Gastrocnemius medialis (tissue), 4 donors: Measurements from ENCODE around the gene RAD54L. TPM values are rescaled to one million over a fixed set of nuclear protein-coding genes. Genes with fewer than 3 reads are reported as not detected.
"Not testable (repeated sequence)": the region's sequence is repeated elsewhere in the genome, so short reads cannot be mapped to it uniquely, and the experiment has no call there.

Source experiments
- ATAC-seq, 2 donors: fragments of 150-250 bp; one replicate each; pipeline ENCODE4 v1.9.1; 2016
- DNase-seq, 2 donors: peaks; one replicate each; pipeline ENCODE4 v3.0.0-alpha.2; 2019
- H3K27ac ChIP-seq, 4 donors: fragments of 200-600 bp; sonication (generic); 1 replicate in 1 of 4; 2 replicates in 3 of 4; pipeline ENCODE4 v1.5.1; 2016 to 2018; ENCODE audit warnings: mild to moderate bottlenecking in 2 of 4, moderate library complexity in 1 of 4
- H3K27me3 ChIP-seq, 3 donors: fragments of 200-600 bp; sonication (generic) in 2 of 3; 1 replicate in 1 of 3; 2 replicates in 2 of 3; pipeline versions ENCODE4 v1.5.1 to v1.6.0; 2016 to 2019; ENCODE audit warnings: mild to moderate bottlenecking in 1 of 3, moderate library complexity in 1 of 3
- H3K36me3 ChIP-seq, 2 donors: fragments of 200-600 bp; sonication (generic) in 1 of 2; one replicate each; pipeline ENCODE4 v1.5.1; 2017 to 2018
- H3K4me1 ChIP-seq, 2 donors: fragments of 200-600 bp; sonication (generic) in 1 of 2; one replicate each; pipeline ENCODE4 v1.5.1; 2016 to 2017; ENCODE audit warnings: mild to moderate bottlenecking in 2 of 2
- H3K4me3 ChIP-seq, 4 donors: fragments of 200-600 bp; sonication (generic) in 3 of 4; 1 replicate in 1 of 4; 2 replicates in 3 of 4; pipeline ENCODE4 v1.5.1; 2016 to 2019; ENCODE audit warnings: mild to moderate bottlenecking in 2 of 4
- H3K9me3 ChIP-seq, 3 donors: fragments of 200-600 bp; sonication (generic) in 2 of 3; 1 replicate in 1 of 3; 2 replicates in 2 of 3; pipeline ENCODE4 v1.5.1; 2016 to 2019
- CTCF ChIP-seq, 5 experiments: fragments of 450-650 bp in 3 of 5; fragments of 200-600 bp in 2 of 5; sonication (generic) in 2 of 5; IDR thresholded peaks in 4 of 5; conservative IDR thresholded peaks in 1 of 5; 1 replicate in 4 of 5; 2 replicates in 1 of 5; pipeline ENCODE4 v1.5.1; 2016 to 2019; ENCODE audit warnings: antibody characterized with exemption in 5 of 5, mild to moderate bottlenecking in 3 of 5, moderate library complexity in 3 of 5
- POLR2A ChIP-seq, 2 donors: fragments of 450-650 bp; IDR thresholded peaks; one replicate each; pipeline ENCODE4 v1.6.1; 2017; ENCODE audit warnings: antibody characterized with exemption in 2 of 2, mild to moderate bottlenecking in 2 of 2, moderate library complexity in 2 of 2
- in situ Hi-C, 4 donors: fragments of 200-750 bp; cut with MboI; loops; one replicate each; pipeline versions ENCODE4 v1.15.0 to v1.8.0; 2017; ENCODE audit warnings: low sequenced_read_pairs in 4 of 4
- intact Hi-C: fragments of 100-400 bp; cut with DNase I; formaldehyde crosslinking; loops from one replicate; pipeline ENCODE4 v1.15.1; 2023; ENCODE audit warnings: low total_unique reads
- total RNA-seq, 4 donors: library from RNA; depleted of rRNA; stranded (reverse); fragments of >200 nt; gene quantifications; one replicate each; pipeline versions ENCODE4 v1.1.0 to v1.2.3, GENCODE V29; 2016

RAD54L gene
- total RNA-seq, 4 donors from 2014 or later = 1.1 TPM; not detected in 3

GRCh38 chr1:46220808-46221207, 26.8 kb upstream of the RAD54L start:
- no peaks in the 10 kb centered on the region for H3K4me1 ChIP-seq
- no peak overlapping the region for H3K4me3 ChIP-seq
- TF ChIP-seq POLR2A (IDR thresholded peaks at IDR 0.05) = no peak
- TF ChIP-seq CTCF (IDR thresholded peaks at IDR 0.05 in 4 of 5, conservative IDR thresholded peaks at IDR 0.05 in 1 of 5) = no peak
- H3K9me3 ChIP-seq = no peaks in the 10 kb centered on the region
- H3K27me3 ChIP-seq = no peaks in the 10 kb centered on the region
- in situ Hi-C loops (loop anchor here in 1 of 4 donors (10.0 kb wide), 1 partner anchor 186 kb away; no protein-coding TSS in a partner anchor), intact Hi-C loops (no loop called here)
- H3K27ac ChIP-seq = no peak overlapping the region
- DNase-seq (no peak), ATAC-seq (no peak)
- no peaks in the 10 kb centered on the region for H3K36me3 ChIP-seq

GRCh38 chr1:46221749-46222148, 25.8 kb upstream of the RAD54L start:
- no peaks in the 10 kb centered on the region for H3K36me3 ChIP-seq
- no peaks in the 10 kb centered on the region for H3K4me1 ChIP-seq
- DNase-seq = no peak
- H3K4me3 ChIP-seq = no peak overlapping the region
- no peaks in the 10 kb centered on the region for H3K27me3 ChIP-seq
- no peak overlapping the region for H3K27ac ChIP-seq
- intact Hi-C loops = no loop called here
- TF ChIP-seq CTCF (IDR thresholded peaks at IDR 0.05 in 4 of 5, conservative IDR thresholded peaks at IDR 0.05 in 1 of 5) (no peak), POLR2A (IDR thresholded peaks at IDR 0.05) (no peak)
- H3K9me3 ChIP-seq = no peaks in the 10 kb centered on the region
- in situ Hi-C loops = loop anchor here in 1 of 4 donors (10.0 kb wide), 1 partner anchor 187 kb away; no protein-coding TSS in a partner anchor
- ATAC-seq = no peak

- H3K27me3 ChIP-seq, H3K36me3 ChIP-seq, DNase-seq, H3K9me3 ChIP-seq, H3K4me1 ChIP-seq, H3K27ac ChIP-seq, ATAC-seq, H3K4me3 ChIP-seq: not testable (repeated sequence)
- intact Hi-C loops = loop anchor here (1.0 kb wide), 1 partner anchor 186 kb away; no protein-coding TSS in a partner anchor
- in situ Hi-C loops = loop anchor here in 1 of 4 donors (10.0 kb wide), 1 partner anchor 188 kb away; no protein-coding TSS in a partner anchor
These were observed 24.5 kb upstream of the RAD54L start for GRCh38 chr1:46223055-46223454.

- DNase-seq (peak; percentile 40 to 63), ATAC-seq (peak; percentile 95 to 97)
- no peak for TF ChIP-seq POLR2A (IDR thresholded peaks at IDR 0.05)
- peak; percentile 82 to 95 (median 85) for TF ChIP-seq CTCF (IDR thresholded peaks at IDR 0.05 in 4 of 5, conservative IDR thresholded peaks at IDR 0.05 in 1 of 5)
- in situ Hi-C loops (loop anchor here in 1 of 4 donors (10.0 kb wide), 1 partner anchor 189 kb away; no protein-coding TSS in a partner anchor), intact Hi-C loops (loop anchor here (1.0 kb wide), 1 partner anchor 186 kb away; no protein-coding TSS in a partner anchor)
- no peaks in the 10 kb centered on the region for H3K36me3 ChIP-seq
- H3K27ac ChIP-seq = no peak overlapping the region
- no peaks in the 10 kb centered on the region for H3K4me1 ChIP-seq
- no peaks in the 10 kb centered on the region for H3K9me3 ChIP-seq
- no peaks in the 10 kb centered on the region for H3K27me3 ChIP-seq
- no peak overlapping the region for H3K4me3 ChIP-seq
These were observed 24.1 kb upstream of the RAD54L start for GRCh38 chr1:46223472-46223943.

GRCh38 chr1:46224966-46225365, 22.6 kb upstream of the RAD54L start:
- intact Hi-C loops = no loop called here
- ATAC-seq = no peak

GRCh38 chr1:46231231-46231630, 16.3 kb upstream of the RAD54L start:
- intact Hi-C loops, in situ Hi-C loops, H3K27me3 ChIP-seq, ATAC-seq, H3K4me1 ChIP-seq, H3K36me3 ChIP-seq, DNase-seq, H3K4me3 ChIP-seq, H3K27ac ChIP-seq, H3K9me3 ChIP-seq: not testable (repeated sequence)

More at GRCh38 chr1:46224966-46225365, 22.6 kb upstream of the RAD54L start:
- Histone ChIP-seq H3K4me3 (no peak overlapping the region), H3K27me3 (no peaks in the 10 kb centered on the region), H3K9me3 (no peaks in the 10 kb centered on the region), H3K27ac (no peak overlapping the region), H3K4me1 (no peaks in the 10 kb centered on the region), H3K36me3 (no peaks in the 10 kb centered on the region)
- TF ChIP-seq CTCF (IDR thresholded peaks at IDR 0.05 in 4 of 5, conservative IDR thresholded peaks at IDR 0.05 in 1 of 5) (no peak), POLR2A (IDR thresholded peaks at IDR 0.05) (no peak)
- no peak for DNase-seq
- in situ Hi-C loops = loop anchor here in 1 of 4 donors (10.0 kb wide), 1 partner anchor 190 kb away; no protein-coding TSS in a partner anchor
